Measurements from ENCODE around the gene RHOU. TPM values are rescaled to one million over a fixed set of nuclear protein-coding genes. Genes with fewer than 3 reads are reported as not detected.

Gene RHOU
- polyA plus RNA-seq, 1 experiment = 1.6 TPM

DNA sequence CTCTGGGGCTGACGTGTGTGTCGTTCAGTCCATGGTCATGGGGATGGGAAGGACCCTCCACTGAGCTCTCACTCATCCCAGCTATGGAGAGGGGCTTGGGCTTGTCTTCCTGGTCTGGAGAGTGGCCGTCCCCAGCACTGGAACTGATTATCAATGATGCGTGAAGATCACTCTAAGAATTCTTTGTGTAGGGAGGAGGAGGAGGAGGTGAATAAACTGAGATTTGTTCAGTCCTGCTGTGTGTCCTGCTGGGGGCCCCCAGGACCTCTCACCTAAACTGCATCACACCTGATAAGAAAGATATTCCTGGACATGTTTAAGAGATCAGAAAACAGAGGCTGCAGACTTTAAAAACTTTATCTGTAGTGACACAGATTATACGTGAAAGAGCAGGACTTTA is 21.2 kb downstream of the RHOU start:
- ChIA-PET CTCF (no interaction called here), POLR2A (no interaction called here)
- no peak for TF ChIP-seq CTCF (IDR thresholded peaks at IDR 0.05; ENCODE audit: low read depth, low read length)
- no peak overlapping the region for H3K4me3 ChIP-seq (ENCODE audit: low read depth, low read length)
- DNase-seq (ENCODE audit: low read depth, low spot score) = no peak
- H3K9me3 ChIP-seq (ENCODE audit: control insufficient read depth, insufficient read depth, low read length) = no peaks in the 10 kb centered on the region; the same call in 1 of the 2 replicates
- no peak overlapping the region for H3K27ac ChIP-seq (ENCODE audit: low read depth, low read length)
- H3K27me3 ChIP-seq (ENCODE audit: control insufficient read depth, insufficient read depth, low read length) = peaks cover 10% of the 10 kb centered on the region

GRCh38 chr1:228758447-228758846 is 23.2 kb downstream of the RHOU start:
- CTCF ChIA-PET = no interaction called here
- no peak overlapping the region for H3K27ac ChIP-seq (ENCODE audit: low read depth, low read length)
- POLR2A ChIA-PET = no interaction called here
- no peak for TF ChIP-seq CTCF (IDR thresholded peaks at IDR 0.05; ENCODE audit: low read depth, low read length)
- H3K4me3 ChIP-seq (ENCODE audit: low read depth, low read length) = no peak overlapping the region
- peaks cover 15% of the 10 kb centered on the region for H3K27me3 ChIP-seq (ENCODE audit: control insufficient read depth, insufficient read depth, low read length)
- H3K9me3 ChIP-seq (ENCODE audit: control insufficient read depth, insufficient read depth, low read length) = no peaks in the 10 kb centered on the region; the same call in 1 of the 2 replicates
- DNase-seq (ENCODE audit: low read depth, low spot score) = no peak

GRCh38 chr1:228760979-228761378 is 25.7 kb downstream of the RHOU start:
- no peak for TF ChIP-seq CTCF (IDR thresholded peaks at IDR 0.05; ENCODE audit: low read depth, low read length)
- H3K4me3 ChIP-seq (ENCODE audit: low read depth, low read length) = no peak overlapping the region
- ChIA-PET POLR2A (no interaction called here), CTCF (interaction anchor here (1.2 kb wide), 1 partner anchor 466 kb away, joined by 4 read pairs; no protein-coding TSS in a partner anchor)
- no peak overlapping the region for H3K27ac ChIP-seq (ENCODE audit: low read depth, low read length)
- no peaks in the 10 kb centered on the region for H3K9me3 ChIP-seq (ENCODE audit: control insufficient read depth, insufficient read depth, low read length)
- peaks cover 11% of the 10 kb centered on the region for H3K27me3 ChIP-seq (ENCODE audit: control insufficient read depth, insufficient read depth, low read length)
- no peak for DNase-seq (ENCODE audit: low read depth, low spot score)

- Histone ChIP-seq H3K27ac (ENCODE audit: low read depth, low read length) (no peak overlapping the region), H3K27me3 (ENCODE audit: control insufficient read depth, insufficient read depth, low read length) (peaks cover 10% of the 10 kb centered on the region), H3K4me3 (ENCODE audit: low read depth, low read length) (no peak overlapping the region), H3K9me3 (ENCODE audit: control insufficient read depth, insufficient read depth, low read length) (no peaks in the 10 kb centered on the region)
- DNase-seq (ENCODE audit: low read depth, low spot score) = no peak
- ChIA-PET POLR2A (no interaction called here), CTCF (no interaction called here)
- TF ChIP-seq CTCF (IDR thresholded peaks at IDR 0.05; ENCODE audit: low read depth, low read length) = no peak
Measured at GRCh38 chr1:228763561-228763960, 28.3 kb downstream of the RHOU start.

DNA sequence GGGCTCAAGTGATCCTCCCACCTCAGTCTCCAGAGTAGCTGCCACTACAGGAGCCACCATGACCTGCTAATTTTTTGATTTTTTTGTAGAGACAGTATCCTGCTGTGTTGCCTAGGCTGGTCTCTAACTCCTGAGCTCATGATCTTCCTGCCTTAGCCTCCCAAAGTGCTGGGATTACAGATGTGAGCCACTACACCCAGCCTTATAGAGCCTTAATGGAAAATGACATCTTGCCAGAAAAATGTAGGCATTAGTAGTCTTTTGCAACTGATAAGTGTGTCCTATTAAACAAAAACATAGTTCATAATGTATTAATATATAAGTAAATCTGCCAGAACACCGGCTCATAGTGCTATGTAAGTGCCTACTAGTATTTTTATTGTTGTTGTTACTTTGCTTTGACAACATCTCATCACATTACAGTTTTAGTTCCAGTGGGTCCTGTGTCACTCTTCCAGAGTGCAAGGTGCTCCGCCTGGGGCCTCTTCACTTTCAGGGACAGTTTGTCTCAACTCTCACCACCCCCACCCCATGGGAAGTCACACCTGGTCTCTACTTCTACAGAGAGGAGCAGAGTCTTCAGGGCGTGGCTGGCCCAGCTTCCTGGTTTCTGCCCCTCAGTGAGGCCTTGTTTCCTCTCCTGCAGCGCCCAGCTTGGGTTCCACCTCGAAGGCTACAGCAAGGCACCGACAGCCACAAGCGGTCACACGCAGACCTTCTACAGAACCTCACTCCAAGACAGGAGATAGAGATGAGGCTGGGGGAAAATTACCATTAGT is 30.1 kb downstream of the RHOU start:
- CTCF ChIA-PET = no interaction called here
- no peak for TF ChIP-seq CTCF (IDR thresholded peaks at IDR 0.05; ENCODE audit: low read depth, low read length)
- POLR2A ChIA-PET = no interaction called here

More for the DNA sequence above, 30.1 kb downstream of the RHOU start:
- Histone ChIP-seq H3K9me3 (ENCODE audit: control insufficient read depth, insufficient read depth, low read length) (no peaks in the 10 kb centered on the region), H3K4me3 (ENCODE audit: low read depth, low read length) (no peak overlapping the region), H3K27ac (ENCODE audit: low read depth, low read length) (no peak overlapping the region), H3K27me3 (ENCODE audit: control insufficient read depth, insufficient read depth, low read length) (peaks cover 10% of the 10 kb centered on the region)
- DNase-seq (ENCODE audit: low read depth, low spot score) = no peak

Measured in AG04450 (cell line).